NCI-H1092 (cell line): ENCODE results near the gene PSMG4.

ENCODE experiments used
- DNase-seq: peaks from one replicate; lab custom pipeline; 2025; lab: John Stamatoyannopoulos, UW

The PSMG4 gene

DNA sequence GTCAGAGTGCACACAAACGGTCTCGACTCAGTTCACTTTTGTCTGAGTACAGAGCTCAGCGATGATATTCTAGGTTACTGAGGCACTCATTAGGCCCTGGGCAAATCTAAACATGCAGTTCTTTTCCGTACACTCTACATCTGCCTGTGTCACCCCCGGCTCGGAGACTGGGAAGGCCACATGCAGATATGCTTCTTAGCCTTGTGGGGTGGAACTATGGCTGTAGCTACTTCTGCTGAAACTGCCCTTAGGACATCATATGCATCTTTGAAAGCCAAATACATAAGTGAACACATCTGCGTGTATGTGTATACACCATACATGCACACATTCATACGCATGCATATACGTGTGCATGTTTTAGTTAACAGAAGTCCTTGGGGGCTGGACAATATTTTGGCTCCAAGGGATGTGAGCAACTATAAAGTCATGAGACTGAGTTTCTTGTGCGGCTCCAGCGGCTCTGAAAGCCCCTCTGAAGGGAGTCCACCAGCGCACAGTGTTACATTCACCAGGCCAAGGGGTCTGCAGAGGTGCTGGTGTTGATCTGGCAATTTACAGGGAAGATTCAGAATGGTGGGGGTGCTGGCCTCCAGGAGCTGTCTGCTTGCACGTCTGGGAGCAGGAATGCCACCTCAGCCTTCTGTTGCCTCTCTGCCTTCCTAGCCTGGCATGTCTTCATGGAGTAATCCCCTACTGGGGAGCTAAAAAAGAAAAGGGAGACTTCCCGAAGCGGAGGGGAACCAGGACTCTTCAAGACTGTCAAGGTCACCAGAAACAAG, 31.6 kb downstream of the PSMG4 start:
- DNase-seq: no peak

DNA sequence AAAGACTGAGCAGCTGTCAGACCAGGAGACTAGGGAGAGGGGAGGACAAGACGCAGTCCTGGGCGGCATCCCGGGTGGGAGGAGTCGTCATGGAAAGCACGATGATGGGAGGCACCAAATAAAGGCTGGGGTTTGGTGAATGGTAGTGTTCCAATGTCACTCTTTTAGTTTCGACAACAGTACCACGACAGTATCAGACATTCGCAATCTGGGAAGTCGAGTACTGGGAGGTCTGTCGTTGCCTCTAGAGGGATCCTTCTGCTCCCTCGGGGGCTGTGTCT, 32.1 kb downstream of the PSMG4 start:
- DNase-seq: no peak

DNA sequence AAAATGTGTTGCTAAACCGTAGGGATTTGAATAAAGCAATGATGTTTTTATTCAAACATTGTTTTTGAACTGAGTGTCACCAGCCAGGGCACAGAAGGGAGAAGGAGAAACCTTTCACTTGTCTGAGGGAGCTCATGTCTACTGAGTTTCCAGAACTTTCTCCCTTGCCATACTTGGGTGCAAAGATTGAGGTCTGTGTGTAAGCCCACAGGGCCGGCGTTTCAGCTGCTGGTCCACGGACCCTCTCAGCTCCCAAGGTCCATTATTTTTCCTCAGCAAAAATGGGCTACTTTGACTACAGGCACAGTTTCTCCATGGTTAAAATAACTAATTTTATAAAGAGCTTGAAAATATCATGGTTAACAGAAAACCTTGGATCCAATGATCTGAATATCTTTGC, 32.6 kb downstream of the PSMG4 start:
- DNase-seq: no peak

DNA sequence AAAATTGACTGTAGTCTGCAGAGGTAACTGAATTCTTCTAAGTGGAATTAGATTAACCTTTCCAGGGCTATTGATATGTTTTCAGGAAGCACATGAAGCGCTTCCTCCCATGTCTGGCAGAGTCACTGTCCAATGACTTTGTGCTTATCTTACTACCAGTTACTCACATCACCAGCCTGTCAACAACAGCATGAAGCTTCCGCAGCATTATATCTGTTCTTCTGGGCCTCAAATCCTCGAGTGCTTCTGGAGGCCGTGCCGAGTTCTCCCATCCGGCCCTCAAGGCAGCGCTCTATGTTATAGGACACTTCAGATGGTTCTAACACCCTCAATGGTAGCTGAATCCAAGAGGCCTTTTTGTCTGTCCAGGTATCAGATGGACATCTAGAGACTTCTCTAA, 33.2 kb downstream of the PSMG4 start:
- DNase-seq: no peak

DNA sequence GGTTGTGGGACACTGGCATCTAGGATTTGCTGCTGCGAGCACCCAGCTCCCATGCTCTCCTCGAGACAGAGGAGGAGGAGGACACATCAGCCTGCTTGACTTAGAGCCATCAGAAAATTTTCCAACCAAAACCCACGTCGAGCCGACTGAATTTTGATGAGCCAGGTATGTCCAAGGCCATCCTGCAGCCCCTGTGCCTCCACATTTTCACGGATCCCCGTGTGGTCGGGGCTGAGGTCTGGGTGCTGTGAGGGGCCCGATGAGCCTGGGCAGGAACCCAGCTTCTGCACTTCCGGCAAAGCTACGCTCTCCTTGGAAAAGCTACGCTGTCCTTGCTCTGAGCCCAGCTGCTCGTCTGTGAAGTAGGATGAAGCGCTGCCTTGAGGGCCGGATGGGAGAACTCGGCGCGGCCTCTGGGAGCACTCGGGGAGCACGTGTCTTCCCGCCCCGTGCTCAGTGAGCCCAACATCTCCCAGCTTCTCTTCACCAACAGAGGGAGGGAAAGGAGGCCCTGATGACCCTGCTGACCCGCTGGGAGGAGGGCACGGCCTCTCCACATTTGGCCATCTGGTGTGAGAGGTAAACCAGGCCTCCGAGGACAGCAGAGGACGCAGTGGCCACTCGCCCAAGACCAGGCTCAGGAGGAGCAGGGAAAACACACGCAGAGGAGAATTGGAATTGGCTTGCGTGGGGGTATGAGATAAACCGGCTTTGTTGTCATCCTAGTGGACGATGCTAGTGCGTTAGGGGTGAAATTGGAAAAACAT, 33.9 kb downstream of the PSMG4 start:
- no peak for DNase-seq

DNA sequence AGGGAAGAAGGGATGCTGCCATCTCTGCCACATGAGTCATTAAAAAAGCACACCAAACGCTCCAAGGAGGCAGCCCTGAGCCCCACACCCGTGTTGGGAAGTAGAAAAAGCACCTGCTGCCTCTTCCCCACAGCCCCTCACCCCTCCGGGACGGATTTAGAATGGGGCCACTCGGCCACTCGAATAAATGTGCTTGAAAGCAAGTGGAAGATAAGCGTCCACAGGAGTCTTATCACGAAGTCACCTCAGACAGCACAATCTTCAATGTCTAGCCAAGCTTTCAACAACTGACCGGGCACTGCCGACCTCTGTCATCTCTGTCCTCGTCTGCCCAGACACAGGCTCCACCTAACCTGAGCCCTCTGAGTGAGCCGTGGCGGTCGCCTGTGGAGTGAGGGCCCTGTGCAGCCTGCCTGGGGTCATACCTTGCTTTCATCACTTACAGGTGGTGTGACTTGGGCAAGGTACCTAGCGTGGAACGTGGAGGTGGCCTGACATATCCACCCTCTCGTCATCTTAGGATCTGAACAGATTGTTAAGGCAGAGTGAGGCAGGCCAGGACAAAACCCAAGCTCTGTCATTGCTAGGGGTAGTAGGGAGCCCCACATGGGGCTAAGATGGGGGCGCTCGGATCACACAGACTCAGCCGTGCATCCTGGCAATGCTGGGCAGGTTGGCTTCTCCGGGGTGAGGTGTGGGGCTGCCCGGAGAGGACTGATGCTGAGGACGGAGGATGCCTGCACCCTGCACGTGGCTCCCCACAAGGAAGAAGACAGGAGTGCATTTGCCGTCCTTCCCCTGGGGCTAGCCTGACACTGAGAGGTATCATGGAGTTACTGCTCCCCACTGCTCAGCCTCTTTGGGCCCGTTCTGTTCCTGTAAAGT, 34.8 kb downstream of the PSMG4 start:
- no peak for DNase-seq

DNA sequence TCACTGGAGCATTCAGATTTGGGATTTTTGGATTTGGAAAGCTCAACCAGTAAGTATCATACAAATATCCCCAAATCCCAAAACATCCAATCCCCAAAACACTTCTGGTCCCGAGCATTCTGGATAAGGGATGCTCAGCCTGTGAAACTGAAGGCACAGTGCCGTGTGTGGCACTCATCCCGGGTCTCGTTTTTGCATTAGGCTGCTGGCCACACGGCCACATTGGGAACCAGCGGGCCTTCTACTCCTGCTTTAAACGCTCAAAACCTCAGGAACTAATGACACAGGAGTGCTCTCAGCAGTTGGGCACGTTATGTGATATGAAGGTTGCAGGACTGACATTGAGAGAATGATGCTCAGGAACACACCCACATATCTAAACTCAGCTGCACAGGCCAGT, 35.6 kb downstream of the PSMG4 start:
- no peak for DNase-seq

DNA sequence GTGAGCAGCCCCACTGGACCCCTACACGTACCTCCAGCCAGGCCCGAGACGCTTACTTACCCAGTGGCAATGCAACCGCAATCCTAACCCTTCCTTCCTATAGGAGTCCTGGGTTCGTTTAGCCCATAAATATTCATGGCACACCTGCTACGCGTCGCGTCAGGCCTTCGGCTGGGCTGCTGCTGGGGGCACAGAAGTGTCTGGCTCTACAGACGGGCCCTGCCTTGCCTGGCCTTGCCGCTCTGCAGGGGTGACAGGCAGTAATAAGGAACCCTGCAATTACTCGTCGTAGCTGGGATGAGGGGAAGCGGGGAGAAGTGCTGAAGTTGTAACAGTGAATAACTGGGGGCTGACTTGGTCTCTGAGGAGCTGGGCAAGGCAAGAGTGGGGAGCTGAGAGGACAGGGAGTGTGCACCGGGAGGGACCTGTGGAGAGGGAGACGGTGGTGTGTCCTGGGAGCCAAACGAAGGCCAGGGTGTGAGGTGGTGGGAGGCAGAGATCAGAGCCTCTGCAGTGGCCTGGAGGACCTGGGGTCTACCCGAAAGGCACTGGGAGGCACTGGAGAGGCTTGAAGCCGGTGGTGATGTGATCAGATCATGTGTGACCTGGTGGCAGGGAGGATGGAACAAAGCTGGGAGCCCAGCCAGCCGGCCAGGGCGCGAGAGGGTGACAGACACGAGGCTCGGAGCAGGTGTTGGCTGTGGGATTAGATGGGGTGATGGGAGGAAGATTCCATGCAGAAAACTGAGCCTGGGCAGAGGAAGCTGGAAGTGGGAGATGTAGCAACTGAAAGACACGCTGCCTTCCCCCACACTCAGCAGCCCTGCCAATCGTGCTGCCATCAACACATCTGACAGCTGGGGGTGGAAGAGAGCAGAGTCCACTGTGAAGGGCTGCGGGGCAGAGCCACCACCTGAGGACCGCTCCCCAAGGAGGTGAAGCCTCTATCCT, 36.4 kb downstream of the PSMG4 start:
- DNase-seq: no peak

DNA sequence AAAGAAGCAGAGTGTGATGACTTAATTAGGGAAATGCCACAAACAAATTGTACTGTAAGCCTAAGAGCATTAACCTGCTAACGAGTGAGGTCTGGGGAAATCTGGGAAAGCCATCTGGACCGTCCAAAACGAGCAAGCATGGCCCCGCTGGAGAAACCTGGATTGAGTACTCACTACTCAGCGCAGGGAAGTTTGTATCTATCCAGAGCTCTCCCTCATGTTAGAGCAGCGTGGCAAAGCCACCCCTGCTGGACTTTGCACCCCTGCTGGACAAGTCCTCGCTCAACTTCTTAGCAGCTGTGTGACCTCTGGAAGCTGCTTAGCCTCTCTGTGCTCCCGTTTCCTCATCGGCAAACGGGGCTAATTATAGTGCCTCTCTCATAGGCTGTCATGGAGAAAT, 37.3 kb downstream of the PSMG4 start:
- no peak for DNase-seq

DNA sequence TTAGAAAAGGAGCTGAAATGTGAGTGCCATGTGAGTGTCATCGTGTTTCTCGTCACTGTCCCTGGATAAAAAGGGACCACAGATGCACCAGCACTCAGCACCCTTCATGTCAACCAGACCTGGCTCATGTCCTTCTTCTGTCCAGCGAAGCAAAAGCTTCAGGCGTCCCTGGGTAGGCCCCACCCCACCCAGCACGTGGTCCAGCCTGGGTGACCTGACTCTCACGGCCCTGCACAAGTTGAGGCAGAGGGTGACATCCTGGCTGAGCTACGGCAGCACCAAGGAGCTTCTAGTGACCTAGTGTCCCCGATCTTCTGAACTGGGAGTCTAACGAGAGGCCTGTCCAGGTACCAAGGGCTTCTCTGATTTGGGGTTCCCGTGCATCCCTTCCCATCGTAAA, 37.8 kb downstream of the PSMG4 start:
- no peak for DNase-seq

DNA sequence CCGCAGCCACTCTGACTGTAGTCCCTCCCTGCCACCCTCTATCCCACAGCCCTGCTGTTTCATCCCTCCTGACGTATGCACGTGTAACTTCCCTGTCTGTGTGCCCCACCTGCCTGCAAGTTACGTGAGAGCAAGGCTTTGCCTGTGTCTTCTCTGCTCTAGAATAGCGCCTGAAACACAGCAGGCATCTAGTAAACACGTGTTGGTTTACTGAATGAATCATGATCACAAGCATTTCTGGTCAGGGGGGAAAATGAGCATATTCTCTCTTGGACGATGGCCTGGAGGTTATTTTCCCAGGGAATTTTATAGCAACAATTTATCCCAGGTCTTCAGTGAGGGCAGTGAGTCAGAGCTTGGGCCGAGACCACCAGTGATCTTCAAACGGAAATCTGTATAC, 38.3 kb downstream of the PSMG4 start:
- no peak for DNase-seq

DNA sequence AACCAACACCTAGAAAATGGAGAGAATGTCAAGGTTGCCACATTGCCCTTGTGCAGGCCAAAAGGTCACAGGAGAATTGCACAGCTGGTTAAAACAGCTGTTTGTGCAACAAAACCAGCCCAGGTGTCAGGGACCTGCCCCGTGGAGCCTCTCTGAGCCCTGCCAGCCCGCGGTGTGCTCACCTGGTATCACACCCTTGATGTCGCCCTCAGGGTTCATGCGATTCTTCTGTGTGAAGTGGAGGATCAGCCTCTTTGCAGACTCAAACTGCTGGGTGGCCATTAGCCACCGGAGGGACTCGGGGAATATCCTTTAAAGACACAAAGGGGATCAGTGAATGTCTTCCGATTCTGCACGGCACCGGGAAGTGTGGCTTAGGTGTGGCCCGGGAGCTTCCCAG, 39.2 kb downstream of the PSMG4 start:
- DNase-seq: no peak

DNA sequence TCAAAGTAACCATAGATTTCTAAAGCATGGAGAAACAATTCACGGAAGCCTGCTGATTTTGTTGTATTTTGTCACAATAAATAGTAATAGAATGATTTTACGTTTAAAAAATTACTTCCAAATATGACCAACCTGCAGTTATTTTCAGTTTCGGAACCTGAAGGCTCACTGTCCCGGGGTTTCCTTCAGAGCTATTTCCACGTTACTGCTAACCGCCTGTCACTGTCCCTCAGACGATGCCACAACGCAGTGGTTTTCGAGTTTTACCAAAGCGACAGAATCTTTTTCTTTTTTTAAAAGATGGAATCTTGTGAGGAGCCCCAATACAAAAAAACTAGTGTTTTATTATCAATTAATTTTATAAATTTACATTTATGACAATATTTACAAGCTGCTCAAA, 40.5 kb downstream of the PSMG4 start:
- no peak for DNase-seq

DNA sequence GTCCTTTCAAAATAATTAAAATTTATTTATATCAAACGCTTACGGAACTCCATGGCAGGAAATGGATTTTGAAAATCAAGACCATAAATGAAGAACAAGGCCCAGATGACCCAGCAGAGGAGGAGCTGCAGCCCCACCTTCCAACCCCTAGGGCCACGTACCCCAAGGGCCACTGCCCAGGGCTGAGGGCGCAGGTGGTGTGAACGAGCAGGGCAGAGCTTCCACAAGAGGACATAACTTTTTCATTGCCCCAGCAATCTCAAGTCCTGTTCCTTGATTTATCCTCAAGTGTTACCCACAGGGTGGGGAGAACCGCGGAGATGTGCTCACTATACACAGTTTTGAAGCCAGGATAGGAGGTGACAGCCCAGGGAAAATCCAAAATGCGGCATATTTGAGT, 42.8 kb downstream of the PSMG4 start:
- DNase-seq: no peak

DNA sequence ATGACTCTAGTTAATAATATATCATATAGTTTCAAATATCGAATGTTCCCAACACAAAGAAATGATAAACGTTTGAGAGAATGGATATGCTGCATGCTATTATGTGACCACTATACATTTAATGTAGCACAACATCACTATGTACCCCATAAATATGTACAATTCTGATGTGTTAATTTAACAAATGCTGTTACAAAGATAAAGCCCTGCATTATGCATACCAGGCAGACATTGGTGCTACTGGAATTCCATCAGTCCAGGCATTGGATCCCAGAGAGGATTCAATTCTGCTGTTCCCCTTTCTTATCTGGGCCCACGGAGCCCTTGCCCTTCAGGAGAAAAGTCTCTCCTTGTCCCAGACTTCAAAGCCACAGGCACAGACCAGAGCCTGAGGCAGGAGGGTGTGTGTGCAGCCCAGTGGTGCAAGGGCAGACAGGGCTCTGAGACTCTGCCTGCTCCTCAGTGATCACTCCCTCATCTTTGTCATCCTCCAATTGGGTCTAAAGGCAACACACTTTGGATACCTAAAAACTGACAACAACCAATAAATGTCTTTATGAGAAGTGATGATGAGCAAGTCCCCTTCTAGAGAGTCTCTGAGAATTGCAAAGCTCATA, 45.2 kb downstream of the PSMG4 start:
- DNase-seq: no peak

DNA sequence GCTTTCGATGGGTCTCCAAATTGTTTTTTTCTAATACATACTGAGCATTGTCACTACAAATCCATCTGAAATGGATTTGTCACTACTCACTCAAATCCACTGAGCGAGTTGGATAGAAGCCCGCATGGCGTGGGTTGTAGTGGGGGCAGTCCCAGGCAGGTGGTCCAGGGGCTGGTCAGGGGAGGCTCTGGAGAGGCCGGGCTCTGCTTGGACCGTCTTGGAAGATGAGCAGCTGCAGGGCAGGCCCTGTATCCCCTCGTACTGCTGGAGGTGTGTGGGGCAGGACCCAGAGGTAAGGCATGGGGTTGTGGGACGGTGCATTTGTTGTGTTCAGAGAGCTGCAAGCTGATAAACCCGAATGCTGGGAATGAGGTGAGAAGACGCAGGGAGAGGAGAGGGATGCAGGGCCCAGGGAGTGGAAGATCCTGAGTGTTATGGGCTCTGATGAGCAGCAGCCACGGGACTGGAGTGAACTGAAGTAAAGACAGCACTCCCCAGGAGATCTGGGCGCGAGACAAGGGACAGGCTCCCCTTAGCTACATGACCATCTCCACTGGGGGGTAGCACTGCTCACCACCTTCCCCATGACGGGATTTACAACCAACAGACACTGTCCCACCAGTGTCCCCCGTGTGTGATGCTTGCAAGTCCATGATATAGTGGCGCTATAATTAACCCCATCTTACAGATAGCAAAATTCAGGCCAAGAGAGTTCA, 45.9 kb downstream of the PSMG4 start:
- no peak for DNase-seq

DNA sequence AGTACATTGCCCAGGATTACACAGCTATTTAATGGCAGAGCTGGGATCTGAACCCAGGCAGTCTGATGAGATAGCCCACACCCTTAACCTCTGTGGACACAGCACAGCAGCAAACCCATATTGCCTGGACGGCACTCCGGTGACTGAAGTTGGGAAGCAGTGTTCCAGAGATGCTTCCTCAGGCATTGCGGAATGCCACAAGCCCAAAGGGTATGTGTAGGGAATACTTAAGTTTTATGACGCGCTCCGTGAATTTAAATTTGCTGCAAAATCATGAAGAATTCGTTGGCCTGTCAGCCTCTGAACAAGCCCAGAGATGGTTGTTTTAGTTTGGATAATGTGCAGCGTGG, 46.4 kb downstream of the PSMG4 start:
- no peak for DNase-seq

DNA sequence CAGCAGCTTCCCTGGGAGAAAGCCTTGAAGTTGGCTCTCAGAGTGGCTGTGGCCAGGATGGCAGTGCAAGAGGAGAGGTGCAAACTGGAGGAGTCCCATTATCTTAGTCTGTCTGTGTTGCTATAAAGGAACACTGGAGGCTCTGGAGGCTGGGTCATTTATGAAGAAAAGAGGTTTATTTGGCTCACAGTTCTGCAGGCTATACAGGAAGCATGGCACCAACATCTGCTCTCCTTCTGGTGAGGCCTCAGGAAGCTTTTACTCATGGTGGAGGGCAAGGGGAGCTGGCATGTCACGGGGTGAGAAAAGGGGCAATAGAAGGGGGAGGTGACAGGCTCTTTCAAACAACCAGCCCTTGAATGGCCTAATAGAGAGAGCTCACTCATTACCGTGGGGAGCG, 47.1 kb downstream of the PSMG4 start:
- no peak for DNase-seq

DNA sequence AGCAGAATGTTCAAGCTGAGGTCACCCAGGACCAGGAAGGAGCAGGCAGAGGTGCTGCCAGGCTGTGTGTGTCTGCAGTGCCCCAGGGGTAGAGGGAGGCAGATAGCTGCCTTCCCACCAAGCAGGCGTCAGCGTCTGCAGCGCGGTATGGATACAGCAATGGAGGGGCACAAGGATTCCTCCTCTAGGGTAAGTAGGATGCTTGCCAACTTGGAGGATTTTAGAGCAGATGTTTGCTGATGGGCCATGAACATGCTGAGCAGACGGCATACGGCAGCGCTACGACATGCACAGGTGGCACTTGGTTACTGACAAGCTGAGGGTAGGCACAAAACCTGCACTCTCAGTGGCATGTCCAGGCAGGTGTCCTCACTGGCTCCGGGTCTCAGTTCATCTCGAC, 48.1 kb downstream of the PSMG4 start:
- no peak for DNase-seq

DNA sequence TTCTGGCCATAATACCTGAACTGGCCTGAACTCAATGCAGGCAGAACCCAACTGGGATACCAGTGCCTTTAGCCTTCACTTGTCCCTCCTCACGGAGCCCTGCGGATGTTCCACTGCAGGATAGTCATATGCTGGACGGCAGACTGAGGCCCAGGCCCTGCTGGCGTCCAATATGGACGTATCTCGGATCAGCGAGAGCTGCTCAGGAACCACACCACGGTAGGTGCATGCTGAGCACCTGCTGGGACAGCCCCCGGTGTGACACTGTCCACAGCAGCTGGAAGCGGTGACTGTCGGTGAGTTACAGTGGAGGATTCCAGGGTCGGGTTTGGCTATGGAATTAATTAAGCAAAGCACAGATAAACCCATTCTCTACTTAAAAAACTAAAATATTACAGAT, 48.7 kb downstream of the PSMG4 start:
- no peak for DNase-seq

DNA sequence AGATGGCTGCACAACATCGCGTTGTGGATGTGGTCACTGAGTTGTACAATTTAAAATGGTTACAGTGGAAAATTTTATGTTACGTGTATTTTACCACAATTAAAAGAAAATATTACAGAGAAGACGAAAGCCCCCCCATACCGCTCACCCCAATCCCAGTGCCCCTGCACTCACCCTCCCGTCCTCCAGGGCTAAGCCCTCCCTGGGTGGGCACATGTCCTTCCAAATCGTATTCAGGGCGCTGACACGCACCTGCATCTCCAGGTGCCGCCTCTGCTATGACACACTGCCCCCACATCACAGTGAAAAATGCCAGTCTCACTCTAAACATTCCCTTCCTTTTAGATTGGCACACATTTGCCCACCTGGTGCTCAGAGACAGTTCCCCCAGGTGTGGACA, 49.4 kb downstream of the PSMG4 start:
- no peak for DNase-seq
